ENCODE measurements around the gene SPINT3. TPM values are rescaled to one million over a fixed set of nuclear protein-coding genes. Genes with fewer than 3 reads are reported as not detected.
"Not testable (repeated sequence)": the region's sequence is repeated elsewhere in the genome, so short reads cannot be mapped to it uniquely, and the experiment has no call there.

The SPINT3 gene
- total and polyA plus RNA-seq, 8 donors: not detected

GRCh38 chr20:45484676-45485075 is 30.7 kb downstream of the SPINT3 start:
- no peak for TF ChIP-seq CTCF (IDR thresholded peaks at IDR 0.05)
- H3K4me3 ChIP-seq: no peak overlapping the region
- no peaks in the 10 kb centered on the region for H3K36me3 ChIP-seq
- no peak overlapping the region for H3K27ac ChIP-seq
- H3K27me3 ChIP-seq: no peaks in the 10 kb centered on the region
- H3K9me3 ChIP-seq: no peaks in the 10 kb centered on the region
- H3K4me1 ChIP-seq: no peaks in the 10 kb centered on the region
- FAIRE-seq: no peak
- no peak for DNase-seq
- intact Hi-C loops (cut with DNase I): no loop called here
- no peak for ATAC-seq
- WGBS, 2 donors: 50 to 52% methylated on average over 6 of the region's 6 CpGs

GRCh38 chr20:45479822-45480221 is 35.6 kb downstream of the SPINT3 start:
- H3K9me3 ChIP-seq: no peaks in the 10 kb centered on the region
- DNase-seq (peak in 1 of 6 donors; percentile 37), ATAC-seq (peak in 3 of 4 donors; percentile 22 to 47 (median 42)), FAIRE-seq (no peak)
- no peak overlapping the region for H3K27ac ChIP-seq
- no peaks in the 10 kb centered on the region for H3K27me3 ChIP-seq
- WGBS, 2 donors: 25 to 30% methylated on average over 7 of the region's 7 CpGs
- H3K4me3 ChIP-seq: no peak overlapping the region
- intact Hi-C loops (cut with DNase I): no loop called here
- TF ChIP-seq CTCF (IDR thresholded peaks at IDR 0.05): no peak
- no peaks in the 10 kb centered on the region for H3K4me1 ChIP-seq
- H3K36me3 ChIP-seq: no peaks in the 10 kb centered on the region

- intact Hi-C loops (cut with DNase I); H3K36me3 ChIP-seq; H3K9me3 ChIP-seq; H3K4me1 ChIP-seq; H3K27ac ChIP-seq; DNase-seq; FAIRE-seq; H3K27me3 ChIP-seq; ATAC-seq; H3K4me3 ChIP-seq: not testable (repeated sequence)
- 70 to 74% methylated on average over 7 of the region's 7 CpGs for WGBS, 2 donors
These were observed 37.8 kb downstream of the SPINT3 start for GRCh38 chr20:45477530-45478148.

GRCh38 chr20:45472286-45472685 is 43.1 kb downstream of the SPINT3 start:
- FAIRE-seq; H3K27ac ChIP-seq; H3K27me3 ChIP-seq; intact Hi-C loops (cut with DNase I); H3K4me3 ChIP-seq; H3K4me1 ChIP-seq; H3K9me3 ChIP-seq; ATAC-seq; H3K36me3 ChIP-seq; DNase-seq: not testable (repeated sequence)
- 58 to 61% methylated on average over 3 of the region's 3 CpGs for WGBS, 2 donors

- peaks cover 0 to 3% (median 0%) of the 10 kb centered on the region in 3 donors for H3K4me1 ChIP-seq
- intact Hi-C loops (cut with DNase I): no loop called here
- H3K27me3 ChIP-seq: no peaks in the 10 kb centered on the region
- H3K9me3 ChIP-seq: no peaks in the 10 kb centered on the region
- no peak for FAIRE-seq
- H3K27ac ChIP-seq: peak overlapping the region in 1 of 4 donors; percentile 59
- no peak for TF ChIP-seq CTCF (IDR thresholded peaks at IDR 0.05)
- DNase-seq: no peak
- 51% methylated on average over 10 of the region's 10 CpGs for WGBS, 2 donors
- H3K36me3 ChIP-seq: no peaks in the 10 kb centered on the region
- H3K4me3 ChIP-seq: peak overlapping the region in 3 of 4 donors; percentile 1 to 49 (median 45)
- ATAC-seq: peak in 2 of 4 donors; percentile 1 to 11
These were observed 44.5 kb downstream of the SPINT3 start for GRCh38 chr20:45470937-45471336.

GRCh38 chr20:45470262-45470931 is 45.0 kb downstream of the SPINT3 start:
- no peaks in the 10 kb centered on the region for H3K36me3 ChIP-seq
- DNase-seq (peak; percentile 33 to 85 (median 54)), FAIRE-seq (no peak), ATAC-seq (peak; percentile 83 to 89 (median 88))
- WGBS, 2 donors: 1 to 2% methylated on average over 49 to 50 of the region's 50 CpGs
- H3K27me3 ChIP-seq: no peaks in the 10 kb centered on the region
- H3K4me1 ChIP-seq: peaks cover 0 to 3% (median 0%) of the 10 kb centered on the region in 3 donors
- peak overlapping the region in 3 of 4 donors; percentile 29 to 60 (median 59) for H3K27ac ChIP-seq
- intact Hi-C loops (cut with DNase I): no loop called here
- peak overlapping the region; percentile 1 to 49 (median 40) for H3K4me3 ChIP-seq
- H3K9me3 ChIP-seq: no peaks in the 10 kb centered on the region
- TF ChIP-seq CTCF (IDR thresholded peaks at IDR 0.05): no peak

Measured in pancreas (tissue), 10 donors.